AG04450 (cell line): ENCODE results near the gene ZMPSTE24. TPM values are rescaled to one million over a fixed set of nuclear protein-coding genes. Genes with fewer than 3 reads are reported as not detected.

Experiments used
- CTCF ChIA-PET: fragments of 300-600, 350-600 bp; formaldehyde crosslinking; extraction: SDS; loops from one replicate; lab custom pipeline; 2022; ENCODE audit warnings: antibody characterized with exemption, inconsistent platforms; lab: Charles Lee
- POLR2A ChIA-PET: fragments of 350-600 bp; formaldehyde crosslinking; extraction: SDS; loops from one replicate; lab custom pipeline; 2021; ENCODE audit warnings: antibody characterized with exemption, inconsistent platforms; lab: Yijun Ruan, JAX
- DNase-seq: peaks from one replicate; pipeline ENCODE4 v3.0.0-alpha.2; 2011; ENCODE audit warnings: low read depth, low spot score
- H3K27ac ChIP-seq: one replicate; pipeline ENCODE4 v1.5.1; 2012; ENCODE audit warnings: low read depth, low read length, control low read depth
- H3K27me3 ChIP-seq: one replicate; pipeline ENCODE4 v1.6.0; 2012; ENCODE audit warnings: low read length; ENCODE audit not compliant: control insufficient read depth, insufficient read depth
- H3K4me3 ChIP-seq: 2 replicates; pipeline ENCODE4 v1.5.1; 2011; ENCODE audit warnings: mild to moderate bottlenecking, low read depth, low read length, control low read depth
- H3K9me3 ChIP-seq: 2 replicates; pipeline ENCODE4 v1.5.1; 2012; ENCODE audit warnings: low read length; ENCODE audit not compliant: control insufficient read depth, insufficient read depth
- CTCF ChIP-seq: IDR thresholded peaks from 2 replicates; pipeline ENCODE4 v1.5.1; 2011; ENCODE audit warnings: low read depth, low read length, control low read depth, inconsistent platforms
- polyA plus RNA-seq: library from polyadenylated mRNA; depleted of rRNA; stranded (reverse); fragments of >200 nt; gene quantifications from 2 replicates; pipeline ENCODE4 v1.2.3, GENCODE V29; 2011

The ZMPSTE24 gene
- polyA plus RNA-seq, 1 experiment = 55.8 TPM

- ChIA-PET CTCF (interaction anchor here (0.6 to 5.3 kb wide), 3 partner anchors 43 to 100 kb away, joined by 3 to 14 read pairs (median 3); partner anchors contain the start of gene SMAP2), POLR2A (no interaction called here)
- Histone ChIP-seq H3K4me3 (no peak overlapping the region), H3K9me3 (no peaks in the 10 kb centered on the region), H3K27ac (no peak overlapping the region), H3K27me3 (no peaks in the 10 kb centered on the region)
- DNase-seq = no peak
- no peak for TF ChIP-seq CTCF
Observed at GRCh38 chr1:40272653-40273213, 14.7 kb downstream of the ZMPSTE24 start.

GRCh38 chr1:40273547-40274166 is 15.6 kb downstream of the ZMPSTE24 start:
- POLR2A ChIA-PET = interaction anchor here (1.4 kb wide), 1 partner anchor 41 kb away, joined by 3 read pairs; no protein-coding TSS in a partner anchor
- CTCF ChIA-PET = interaction anchor here (0.6 to 5.3 kb wide), 4 partner anchors 42 to 121 kb away, joined by 3 to 14 read pairs (median 3); partner anchors contain the start of gene SMAP2

GRCh38 chr1:40274331-40274730 is 16.3 kb downstream of the ZMPSTE24 start:
- no peak for TF ChIP-seq CTCF
- CTCF ChIA-PET = interaction anchor here (0.5 kb wide), 1 partner anchor 8 kb away, joined by 3 read pairs; no protein-coding TSS in a partner anchor
- DNase-seq = no peak
- H3K27ac ChIP-seq = no peak overlapping the region
- no peaks in the 10 kb centered on the region for H3K9me3 ChIP-seq
- no peaks in the 10 kb centered on the region for H3K27me3 ChIP-seq
- H3K4me3 ChIP-seq = no peak overlapping the region
- POLR2A ChIA-PET = interaction anchor here (1.4 kb wide), 1 partner anchor 40 kb away, joined by 3 read pairs; no protein-coding TSS in a partner anchor

More at GRCh38 chr1:40273547-40274166, 15.6 kb downstream of the ZMPSTE24 start:
- TF ChIP-seq CTCF = no peak
- no peaks in the 10 kb centered on the region for H3K9me3 ChIP-seq
- H3K27me3 ChIP-seq = no peaks in the 10 kb centered on the region
- no peak for DNase-seq
- no peak overlapping the region for H3K27ac ChIP-seq
- H3K4me3 ChIP-seq = no peak overlapping the region

DNA sequence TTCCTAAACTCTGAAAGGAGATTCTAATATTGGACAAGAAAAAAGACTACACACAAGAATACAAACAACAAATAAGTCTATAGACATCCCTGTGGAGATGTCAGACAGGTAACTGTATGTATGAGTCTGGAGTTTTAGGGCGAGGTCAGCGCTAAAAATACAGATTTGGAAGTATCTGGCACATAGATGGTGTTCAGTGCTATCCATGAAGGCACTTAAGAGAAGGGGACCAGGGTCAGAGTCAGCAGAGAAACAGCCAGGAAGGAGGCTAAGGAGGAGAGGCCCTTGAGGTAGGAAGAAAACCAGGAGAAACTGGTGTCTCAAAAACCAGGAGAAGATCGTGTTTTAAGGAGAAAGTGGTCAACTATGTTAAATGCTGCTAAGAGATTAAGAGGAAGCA is 18.1 kb downstream of the ZMPSTE24 start:
- ChIA-PET POLR2A (interaction anchor here (0.6 kb wide), 1 partner anchor 379 kb away, joined by 9 read pairs; no protein-coding TSS in a partner anchor), CTCF (interaction anchor here (0.6 to 0.7 kb wide), 3 partner anchors 62 to 133 kb away, joined by 3 to 4 read pairs (median 3); no protein-coding TSS in a partner anchor)
- no peaks in the 10 kb centered on the region for H3K9me3 ChIP-seq
- no peak for TF ChIP-seq CTCF
- no peak for DNase-seq
- H3K4me3 ChIP-seq = no peak overlapping the region
- no peaks in the 10 kb centered on the region for H3K27me3 ChIP-seq
- no peak overlapping the region for H3K27ac ChIP-seq

GRCh38 chr1:40281853-40282252 is 23.8 kb downstream of the ZMPSTE24 start:
- Histone ChIP-seq H3K4me3 (no peak overlapping the region), H3K9me3 (no peaks in the 10 kb centered on the region), H3K27ac (no peak overlapping the region), H3K27me3 (no peaks in the 10 kb centered on the region)
- ChIA-PET CTCF (interaction anchor here (0.6 to 2.6 kb wide), 7 partner anchors 9 to 562 kb away, joined by 3 to 17 read pairs (median 4); no protein-coding TSS in a partner anchor), POLR2A (no interaction called here)
- DNase-seq = no peak
- TF ChIP-seq CTCF = no peak
